ENCODE measurements around the gene ADCY3. TPM values are rescaled to one million over a fixed set of nuclear protein-coding genes. Genes with fewer than 3 reads are reported as not detected.

ADCY3 gene
- total RNA-seq, 1 donor from 2014 or later = 46.2 TPM

- Mint-ChIP-seq H3K9me3 (no peaks in the 10 kb centered on the region), H3K27me3 (peaks cover 3% of the 10 kb centered on the region), H3K4me3 (no peak overlapping the region), H3K36me3 (peaks cover 9% of the 10 kb centered on the region), H3K4me1 (ENCODE audit: unreplicated experiment) (peaks cover 6% of the 10 kb centered on the region), H3K27ac (no peak overlapping the region)
- peak; percentile 73 for TF ChIP-seq CTCF (conservative IDR thresholded peaks at IDR 0.05)
- DNase-seq (ENCODE audit: extremely low spot score, unreplicated experiment) = peak; percentile 63
These were observed 94.8 kb downstream of the ADCY3 start for GRCh38 chr2:24824966-24825882.

DNA sequence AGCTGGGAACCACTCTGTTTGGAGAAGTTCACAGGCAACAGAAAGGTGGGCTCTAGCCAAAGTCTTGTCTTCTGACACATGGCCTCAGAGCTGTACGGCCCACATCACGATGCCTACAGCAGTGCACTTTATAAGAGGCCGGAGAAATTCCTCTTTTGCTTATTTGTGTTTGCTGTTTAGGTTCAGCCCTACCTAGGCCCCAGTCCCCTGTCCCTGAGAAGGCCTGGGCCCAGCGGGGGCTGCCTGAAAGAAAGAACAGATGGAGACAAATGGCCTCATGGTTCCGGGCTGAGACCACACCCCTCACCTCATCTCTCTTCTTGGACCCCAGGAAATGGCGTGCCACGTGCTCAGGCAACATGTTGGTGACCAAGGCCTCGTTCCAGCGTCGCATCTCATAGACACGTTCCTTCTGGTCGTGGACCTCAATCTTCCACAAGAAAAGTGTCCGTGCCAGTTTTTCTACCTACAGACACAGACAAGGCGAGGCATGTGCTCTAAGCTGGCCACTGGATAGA lies 95.9 kb downstream of the ADCY3 start:
- Mint-ChIP-seq H3K4me3 (no peak overlapping the region), H3K27ac (no peak overlapping the region), H3K9me3 (no peaks in the 10 kb centered on the region), H3K36me3 (peaks cover 9% of the 10 kb centered on the region), H3K27me3 (peaks cover 3% of the 10 kb centered on the region), H3K4me1 (ENCODE audit: unreplicated experiment) (peaks cover 6% of the 10 kb centered on the region)
- TF ChIP-seq CTCF (conservative IDR thresholded peaks at IDR 0.05) = no peak
- peak; percentile 32 for DNase-seq (ENCODE audit: extremely low spot score, unreplicated experiment)

GRCh38 chr2:24822049-24822706 lies 97.9 kb downstream of the ADCY3 start:
- no peak for TF ChIP-seq CTCF (conservative IDR thresholded peaks at IDR 0.05)
- H3K9me3 Mint-ChIP-seq = no peaks in the 10 kb centered on the region
- peaks cover 17% of the 10 kb centered on the region for H3K36me3 Mint-ChIP-seq
- H3K27ac Mint-ChIP-seq = peak overlapping the region; percentile 39
- no peaks in the 10 kb centered on the region for H3K27me3 Mint-ChIP-seq
- DNase-seq (ENCODE audit: extremely low spot score, unreplicated experiment) = peak; percentile 29
- no peaks in the 10 kb centered on the region for H3K4me1 Mint-ChIP-seq (ENCODE audit: unreplicated experiment)
- no peak overlapping the region for H3K4me3 Mint-ChIP-seq

GRCh38 chr2:24821433-24821891 lies 98.6 kb downstream of the ADCY3 start:
- Mint-ChIP-seq H3K4me1 (ENCODE audit: unreplicated experiment) (no peaks in the 10 kb centered on the region), H3K27me3 (no peaks in the 10 kb centered on the region), H3K9me3 (no peaks in the 10 kb centered on the region), H3K4me3 (no peak overlapping the region), H3K36me3 (peaks cover 19% of the 10 kb centered on the region), H3K27ac (no peak overlapping the region)
- no peak for TF ChIP-seq CTCF (conservative IDR thresholded peaks at IDR 0.05)
- DNase-seq (ENCODE audit: extremely low spot score, unreplicated experiment) = peak; percentile 66

DNA sequence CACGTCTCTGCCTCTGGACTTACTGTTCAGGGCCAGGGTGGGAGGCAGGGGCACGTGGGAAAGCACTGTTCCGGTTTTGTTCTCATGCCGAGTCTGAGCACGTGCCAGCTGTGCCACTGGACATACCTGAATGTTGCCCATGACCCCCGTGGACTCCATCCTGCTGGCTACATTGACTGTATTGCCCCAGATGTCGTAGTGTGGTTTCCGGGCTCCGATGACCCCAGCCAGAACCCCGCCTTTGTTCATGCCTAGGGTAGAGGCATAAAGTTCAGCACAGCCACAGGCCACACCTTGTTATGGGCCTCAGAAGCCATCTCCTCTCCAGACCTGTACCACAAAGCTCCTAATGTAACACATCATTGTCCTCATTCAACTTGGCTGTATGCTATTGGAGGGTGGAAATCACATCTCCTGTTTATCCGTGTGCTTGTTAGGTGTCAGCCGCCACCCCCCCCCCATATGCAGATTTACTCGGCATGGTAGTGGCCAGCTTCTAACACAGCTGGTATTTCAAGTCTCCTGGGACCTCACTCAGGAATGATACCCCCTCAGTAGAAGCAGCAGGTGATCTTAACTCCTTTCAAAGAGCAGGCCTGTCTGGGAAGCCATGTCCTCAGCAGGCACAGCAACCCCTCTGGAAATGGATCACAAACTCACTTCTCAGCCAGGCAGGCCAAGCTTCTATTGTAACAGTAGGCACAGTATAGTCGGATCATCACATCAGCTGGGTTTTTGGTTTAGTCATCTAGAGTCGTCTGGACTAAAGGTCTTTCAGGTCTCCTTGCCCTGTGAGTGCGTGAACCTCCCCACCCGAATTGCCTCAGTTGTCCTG lies 99.2 kb downstream of the ADCY3 start:
- Mint-ChIP-seq H3K36me3 (peaks cover 23% of the 10 kb centered on the region), H3K9me3 (no peaks in the 10 kb centered on the region), H3K4me1 (ENCODE audit: unreplicated experiment) (no peaks in the 10 kb centered on the region), H3K27ac (no peak overlapping the region), H3K4me3 (no peak overlapping the region), H3K27me3 (no peaks in the 10 kb centered on the region)
- peak; percentile 39 for DNase-seq (ENCODE audit: extremely low spot score, unreplicated experiment)
- TF ChIP-seq CTCF (conservative IDR thresholded peaks at IDR 0.05) = no peak

All from type B pancreatic cell (in vitro differentiated cells).